Panc1 (cell line): ENCODE data around the gene HAT1. TPM values are rescaled to one million over a fixed set of nuclear protein-coding genes. Genes with fewer than 3 reads are reported as not detected.

Experiments used
- ATAC-seq: fragments of 200-7000 bp; cut with Tn5 transposase; 2 replicates; pipeline ENCODE4 v1.9.1; 2020; ENCODE audit warnings: mild to moderate bottlenecking, moderate library complexity
- BruUV-seq: library from RNA; stranded (reverse); fragments of 400-500 nt; replicated peaks from 2 replicates; lab custom pipeline; 2021; lab: Mats Ljungman, UMichigan
- CTCF ChIA-PET: fragments of 300-600 bp; sonication (Branson Sonifier 250); formaldehyde crosslinking; loops from one replicate; lab custom pipeline; 2022; ENCODE audit warnings: antibody characterized with exemption; lab: Charles Lee
- POLR2A ChIA-PET: fragments of 300-600 bp; sonication (Branson Sonifier 250); formaldehyde crosslinking; loops from one replicate; lab custom pipeline; 2022; ENCODE audit warnings: antibody characterized with exemption; lab: Charles Lee
- DNase-seq: peaks from one replicate; pipeline ENCODE4 v3.0.0-alpha.2; 2010; ENCODE audit warnings: low read depth, low spot score
- H3K27ac ChIP-seq: 2 replicates; pipeline ENCODE4 v1.5.1; 2011; ENCODE audit warnings: mild to moderate bottlenecking, low read length, inconsistent platforms
- H3K27me3 ChIP-seq: fragments of 200-500 bp; sonication (Bioruptor generic); 2 replicates; pipeline ENCODE4 v1.6.0; 2014; ENCODE audit warnings: low read length, inconsistent platforms; ENCODE audit not compliant: control insufficient read depth, insufficient read depth
- H3K36me3 ChIP-seq: fragments of 200-500 bp; sonication (Bioruptor generic); 2 replicates; pipeline ENCODE4 v1.5.1; 2014; ENCODE audit warnings: inconsistent platforms, mild to moderate bottlenecking, low read length, moderate library complexity; ENCODE audit not compliant: control insufficient read depth, insufficient read depth
- H3K4me1 ChIP-seq: 2 replicates; pipeline ENCODE4 v1.5.1; 2011; ENCODE audit warnings: inconsistent platforms, mild to moderate bottlenecking, low read length, moderate library complexity; ENCODE audit not compliant: control insufficient read depth, insufficient read depth
- H3K4me3 ChIP-seq, 2 experiments: 2 replicates each; pipeline ENCODE4 v1.5.1; 2011 to 2012; ENCODE audit warnings: low read depth in 2 of 2, low read length in 2 of 2, mild to moderate bottlenecking in 2 of 2, inconsistent platforms in 1 of 2, moderate library complexity in 1 of 2
- H3K9me3 ChIP-seq: fragments of 200-500 bp; sonication (Bioruptor generic); 2 replicates; pipeline ENCODE4 v1.5.1; 2014; ENCODE audit warnings: low read depth, mild to moderate bottlenecking, inconsistent platforms, low read length, moderate library complexity; ENCODE audit not compliant: control insufficient read depth, insufficient read depth
- CTCF ChIP-seq: fragments of 450-650 bp; IDR thresholded peaks from 2 replicates; pipeline ENCODE4 v1.5.1; 2017; ENCODE audit warnings: mild to moderate bottlenecking
- POLR2AphosphoS5 ChIP-seq: IDR thresholded peaks from 2 replicates; pipeline ENCODE4 v1.6.1; 2012; ENCODE audit warnings: mild to moderate bottlenecking, low read depth, low read length, moderate library complexity
- SIN3A ChIP-seq: IDR thresholded peaks from 2 replicates; pipeline ENCODE4 v1.6.1; 2012; ENCODE audit warnings: low read depth, mild to moderate bottlenecking, low read length, moderate library complexity, borderline replicate concordance; ENCODE audit not compliant: insufficient read depth
- TCF7L2 ChIP-seq: IDR thresholded peaks from 2 replicates; pipeline ENCODE4 v1.6.1; 2011; ENCODE audit warnings: mild to moderate bottlenecking, low read depth, low read length, inconsistent platforms
- in situ Hi-C: cut with HindIII; loops from 2 replicates; pipeline ENCODE4 v1.10.0; 2016; ENCODE audit warnings: low sequenced_read_pairs, low pct_unique_long_range_greater_than_20kb
- intact Hi-C: fragments of 100-400 bp; cut with micrococcal nuclease; formaldehyde crosslinking; loops from one replicate; pipeline ENCODE4 v1.10.0; 2022; ENCODE audit not compliant: unreplicated experiment
- total RNA-seq: library from RNA; stranded (reverse); gene quantifications from one replicate; pipeline ENCODE4 v1.2.1, GENCODE V29; 2021; ENCODE audit not compliant: unreplicated experiment
- TF ChIP-seq, protein P1 (sequence below), 2 experiments: IDR thresholded peaks; 2 replicates each; pipeline ENCODE4 v1.6.1; 2011 to 2012; ENCODE audit warnings: low read depth in 2 of 2, control low read depth in 1 of 2, low read length in 1 of 2, mild to moderate bottlenecking in 1 of 2, moderate library complexity in 1 of 2; ENCODE audit not compliant: insufficient read depth in 1 of 2

Gene HAT1
- total RNA-seq, 1 experiment from 2014 or later: 74.7 TPM

GRCh38 chr2:171913517-171913916 is 8.7 kb upstream of the HAT1 start:
- DNase-seq (no peak), ATAC-seq (no peak; the same call in 1 of the 2 replicates)
- ChIA-PET POLR2A (interaction anchor here (1.1 kb wide), 1 partner anchor 16 kb away, joined by 4 read pairs; no protein-coding TSS in a partner anchor), CTCF (interaction anchor here (1.0 kb wide), 1 partner anchor 103 kb away, joined by 4 read pairs; no protein-coding TSS in a partner anchor)
- intact Hi-C loops (no loop called here), in situ Hi-C loops (no loop called here)
- Histone ChIP-seq H3K27ac (no peak overlapping the region), H3K4me1 (no peaks in the 10 kb centered on the region), H3K36me3 (no peaks in the 10 kb centered on the region), H3K9me3 (no peaks in the 10 kb centered on the region), H3K4me3 (no peak overlapping the region), H3K27me3 (no peaks in the 10 kb centered on the region)
- no peak for TF ChIP-seq CTCF
- no peak for TF ChIP-seq TCF7L2
- TF ChIP-seq POLR2AphosphoS5: no peak
- TF ChIP-seq, protein P1, sequence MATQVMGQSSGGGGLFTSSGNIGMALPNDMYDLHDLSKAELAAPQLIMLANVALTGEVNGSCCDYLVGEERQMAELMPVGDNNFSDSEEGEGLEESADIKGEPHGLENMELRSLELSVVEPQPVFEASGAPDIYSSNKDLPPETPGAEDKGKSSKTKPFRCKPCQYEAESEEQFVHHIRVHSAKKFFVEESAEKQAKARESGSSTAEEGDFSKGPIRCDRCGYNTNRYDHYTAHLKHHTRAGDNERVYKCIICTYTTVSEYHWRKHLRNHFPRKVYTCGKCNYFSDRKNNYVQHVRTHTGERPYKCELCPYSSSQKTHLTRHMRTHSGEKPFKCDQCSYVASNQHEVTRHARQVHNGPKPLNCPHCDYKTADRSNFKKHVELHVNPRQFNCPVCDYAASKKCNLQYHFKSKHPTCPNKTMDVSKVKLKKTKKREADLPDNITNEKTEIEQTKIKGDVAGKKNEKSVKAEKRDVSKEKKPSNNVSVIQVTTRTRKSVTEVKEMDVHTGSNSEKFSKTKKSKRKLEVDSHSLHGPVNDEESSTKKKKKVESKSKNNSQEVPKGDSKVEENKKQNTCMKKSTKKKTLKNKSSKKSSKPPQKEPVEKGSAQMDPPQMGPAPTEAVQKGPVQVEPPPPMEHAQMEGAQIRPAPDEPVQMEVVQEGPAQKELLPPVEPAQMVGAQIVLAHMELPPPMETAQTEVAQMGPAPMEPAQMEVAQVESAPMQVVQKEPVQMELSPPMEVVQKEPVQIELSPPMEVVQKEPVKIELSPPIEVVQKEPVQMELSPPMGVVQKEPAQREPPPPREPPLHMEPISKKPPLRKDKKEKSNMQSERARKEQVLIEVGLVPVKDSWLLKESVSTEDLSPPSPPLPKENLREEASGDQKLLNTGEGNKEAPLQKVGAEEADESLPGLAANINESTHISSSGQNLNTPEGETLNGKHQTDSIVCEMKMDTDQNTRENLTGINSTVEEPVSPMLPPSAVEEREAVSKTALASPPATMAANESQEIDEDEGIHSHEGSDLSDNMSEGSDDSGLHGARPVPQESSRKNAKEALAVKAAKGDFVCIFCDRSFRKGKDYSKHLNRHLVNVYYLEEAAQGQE (IDR thresholded peaks at IDR 0.05; ENCODE audit: insufficient read depth in 1 of 2, low read depth in 2 of 2, low read length in 1 of 2): no peak
- TF ChIP-seq SIN3A: no peak
- BruUV-seq: no TSS peak

GRCh38 chr2:171919453-171919852 is 2.8 kb upstream of the HAT1 start:
- Histone ChIP-seq H3K27me3 (no peaks in the 10 kb centered on the region), H3K9me3 (no peaks in the 10 kb centered on the region), H3K27ac (no peak overlapping the region), H3K36me3 (no peaks in the 10 kb centered on the region; the same call in 1 of the 2 replicates), H3K4me1 (peaks cover 14% of the 10 kb centered on the region; the same call in 1 of the 2 replicates), H3K4me3 (no peak overlapping the region)
- CTCF ChIA-PET: no interaction called here
- POLR2A ChIA-PET: no interaction called here
- intact Hi-C loops: no loop called here
- in situ Hi-C loops: no loop called here
- TF ChIP-seq POLR2AphosphoS5 (no peak), TCF7L2 (no peak), SIN3A (no peak), CTCF (no peak)
- TF ChIP-seq, protein P1 (IDR thresholded peaks at IDR 0.05; ENCODE audit: insufficient read depth in 1 of 2, low read depth in 2 of 2, low read length in 1 of 2): no peak
- ATAC-seq (no peak), DNase-seq (no peak)
- BruUV-seq: no TSS peak
